Measurements from ENCODE around the gene SQSTM1.

DNA sequence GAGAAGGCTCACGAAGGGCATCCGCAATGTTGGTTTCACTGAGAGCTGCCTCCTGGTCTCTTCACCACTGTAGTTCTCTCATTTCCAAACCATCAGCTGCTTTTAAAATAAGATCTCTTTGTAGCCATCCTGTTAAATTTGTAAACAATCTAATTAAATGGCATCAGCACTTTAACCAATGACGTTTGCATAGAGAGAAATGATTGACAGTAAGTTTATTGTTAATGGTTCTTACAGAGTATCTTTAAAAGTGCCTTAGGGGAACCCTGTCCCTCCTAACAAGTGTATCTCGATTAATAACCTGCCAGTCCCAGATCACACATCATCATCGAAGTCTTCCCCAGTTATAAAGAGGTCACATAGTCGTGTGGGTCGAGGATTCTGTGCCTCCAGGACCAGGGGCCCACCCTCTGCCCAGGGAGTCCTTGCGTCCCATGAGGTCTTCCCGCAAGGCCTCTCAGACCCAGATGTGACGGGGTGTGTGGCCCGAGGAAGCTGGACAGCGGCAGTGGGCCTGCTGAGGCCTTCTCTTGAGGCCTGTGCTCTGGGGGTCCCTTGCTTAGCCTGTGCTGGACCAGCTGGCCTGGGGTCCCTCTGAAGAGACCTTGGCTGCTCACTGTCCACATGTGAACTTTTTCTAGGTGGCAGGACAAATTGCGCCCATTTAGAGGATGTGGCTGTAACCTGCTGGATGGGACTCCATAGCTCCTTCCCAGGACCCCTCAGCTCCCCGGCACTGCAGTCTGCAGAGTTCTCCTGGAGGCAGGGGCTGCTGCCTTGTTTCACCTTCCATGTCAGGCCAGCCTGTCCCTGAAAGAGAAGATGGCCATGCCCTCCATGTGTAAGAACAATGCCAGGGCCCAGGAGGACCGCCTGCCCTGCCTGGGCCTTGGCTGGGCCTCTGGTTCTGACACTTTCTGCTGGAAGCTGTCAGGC lies 16.6 kb downstream of the SQSTM1 start:
- TF ChIP-seq, protein P1, sequence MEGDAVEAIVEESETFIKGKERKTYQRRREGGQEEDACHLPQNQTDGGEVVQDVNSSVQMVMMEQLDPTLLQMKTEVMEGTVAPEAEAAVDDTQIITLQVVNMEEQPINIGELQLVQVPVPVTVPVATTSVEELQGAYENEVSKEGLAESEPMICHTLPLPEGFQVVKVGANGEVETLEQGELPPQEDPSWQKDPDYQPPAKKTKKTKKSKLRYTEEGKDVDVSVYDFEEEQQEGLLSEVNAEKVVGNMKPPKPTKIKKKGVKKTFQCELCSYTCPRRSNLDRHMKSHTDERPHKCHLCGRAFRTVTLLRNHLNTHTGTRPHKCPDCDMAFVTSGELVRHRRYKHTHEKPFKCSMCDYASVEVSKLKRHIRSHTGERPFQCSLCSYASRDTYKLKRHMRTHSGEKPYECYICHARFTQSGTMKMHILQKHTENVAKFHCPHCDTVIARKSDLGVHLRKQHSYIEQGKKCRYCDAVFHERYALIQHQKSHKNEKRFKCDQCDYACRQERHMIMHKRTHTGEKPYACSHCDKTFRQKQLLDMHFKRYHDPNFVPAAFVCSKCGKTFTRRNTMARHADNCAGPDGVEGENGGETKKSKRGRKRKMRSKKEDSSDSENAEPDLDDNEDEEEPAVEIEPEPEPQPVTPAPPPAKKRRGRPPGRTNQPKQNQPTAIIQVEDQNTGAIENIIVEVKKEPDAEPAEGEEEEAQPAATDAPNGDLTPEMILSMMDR (IDR thresholded peaks at IDR 0.05; ENCODE audit: low read depth, low read length): no peak
- TF ChIP-seq POLR2A (IDR thresholded peaks at IDR 0.05; ENCODE audit: extremely low read depth, insufficient read length) (no peak), MYC (IDR thresholded peaks at IDR 0.05; ENCODE audit: low read depth, low read length) (no peak)
- TF ChIP-seq, protein P2, sequence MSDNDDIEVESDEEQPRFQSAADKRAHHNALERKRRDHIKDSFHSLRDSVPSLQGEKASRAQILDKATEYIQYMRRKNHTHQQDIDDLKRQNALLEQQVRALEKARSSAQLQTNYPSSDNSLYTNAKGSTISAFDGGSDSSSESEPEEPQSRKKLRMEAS (IDR thresholded peaks at IDR 0.05; ENCODE audit: low read depth, low read length): no peak
